ENCODE results near the gene NTM.

- no peak for TF ChIP-seq CTCF (IDR thresholded peaks at IDR 0.05)
- no peak for TF ChIP-seq POLR2A (IDR thresholded peaks at IDR 0.05)
- no peak for TF ChIP-seq EP300 (IDR thresholded peaks at IDR 0.05)
- no peak for TF ChIP-seq POLR2AphosphoS5 (IDR thresholded peaks at IDR 0.05)
These were observed 763.9 kb downstream of the NTM start for GRCh38 chr11:132134322-132134721.
